Mesothelial cell of epicardium (in vitro differentiated cells): Measurements from ENCODE around the gene STK33. TPM values are rescaled to one million over a fixed set of nuclear protein-coding genes. Genes with fewer than 3 reads are reported as not detected.

Source experiments
- DNase-seq, 2 experiments: peaks; one replicate each; pipeline ENCODE4 v3.0.0; 2021; ENCODE audit warnings: low spot score in 2 of 2; ENCODE audit not compliant: unreplicated experiment in 2 of 2
- H3K27ac Mint-ChIP-seq: 2 replicates; pipeline ENCODE4 v1.8.0; 2021; ENCODE audit warnings: mixed read lengths
- H3K27me3 Mint-ChIP-seq: 2 replicates; pipeline ENCODE4 v1.8.0; 2021; ENCODE audit warnings: low read depth, mixed read lengths
- H3K36me3 Mint-ChIP-seq: 2 replicates; pipeline ENCODE4 v1.8.0; 2021; ENCODE audit warnings: mixed read lengths
- H3K4me1 Mint-ChIP-seq: 2 replicates; pipeline ENCODE4 v1.8.0; 2021; ENCODE audit warnings: mixed read lengths
- H3K4me3 Mint-ChIP-seq: 2 replicates; pipeline ENCODE4 v1.8.0; 2021; ENCODE audit warnings: mild to moderate bottlenecking, moderate library complexity, mixed read lengths
- H3K9me3 Mint-ChIP-seq: 2 replicates; pipeline ENCODE4 v1.8.0; 2021; ENCODE audit warnings: mixed read lengths
- total RNA-seq: library from RNA; stranded (reverse); gene quantifications from 3 replicates; pipeline ENCODE4 v1.2.1, GENCODE V29; 2021
- TF ChIP-seq, protein P1 (sequence below): fragments of 200-600 bp; sonication (generic); IDR thresholded peaks from one replicate; pipeline ENCODE4 v1.5.0; 2021; ENCODE audit warnings: antibody characterized with exemption; ENCODE audit not compliant: unreplicated experiment

STK33 gene
- total RNA-seq, 1 donor from 2014 or later: 12.2 TPM

DNA sequence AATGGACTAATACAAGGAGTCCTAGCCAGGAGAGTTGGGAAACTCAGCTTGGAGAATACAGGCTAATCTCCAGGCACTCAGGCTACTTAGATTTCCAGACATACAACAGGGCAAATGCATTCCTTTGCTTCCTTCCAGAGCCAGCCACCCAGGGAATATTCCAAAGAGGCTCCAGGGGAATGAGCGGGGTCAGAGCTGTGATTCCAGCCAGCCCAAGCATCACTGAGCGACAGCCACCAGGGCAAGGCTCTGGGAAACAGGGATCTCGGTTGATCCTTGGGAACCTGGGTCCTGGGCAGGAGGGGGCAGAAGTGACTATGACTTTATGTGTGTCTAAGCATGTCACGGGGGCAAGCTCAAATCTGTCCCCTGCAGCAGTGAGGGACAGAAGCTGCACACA lies 218.1 kb downstream of the STK33 start:
- Mint-ChIP-seq H3K4me1 (no peaks in the 10 kb centered on the region), H3K9me3 (peaks cover 10% of the 10 kb centered on the region), H3K4me3 (no peak overlapping the region), H3K27me3 (peaks cover 4% of the 10 kb centered on the region), H3K36me3 (no peaks in the 10 kb centered on the region), H3K27ac (no peak overlapping the region)
- DNase-seq: no peak
- TF ChIP-seq, protein P1, sequence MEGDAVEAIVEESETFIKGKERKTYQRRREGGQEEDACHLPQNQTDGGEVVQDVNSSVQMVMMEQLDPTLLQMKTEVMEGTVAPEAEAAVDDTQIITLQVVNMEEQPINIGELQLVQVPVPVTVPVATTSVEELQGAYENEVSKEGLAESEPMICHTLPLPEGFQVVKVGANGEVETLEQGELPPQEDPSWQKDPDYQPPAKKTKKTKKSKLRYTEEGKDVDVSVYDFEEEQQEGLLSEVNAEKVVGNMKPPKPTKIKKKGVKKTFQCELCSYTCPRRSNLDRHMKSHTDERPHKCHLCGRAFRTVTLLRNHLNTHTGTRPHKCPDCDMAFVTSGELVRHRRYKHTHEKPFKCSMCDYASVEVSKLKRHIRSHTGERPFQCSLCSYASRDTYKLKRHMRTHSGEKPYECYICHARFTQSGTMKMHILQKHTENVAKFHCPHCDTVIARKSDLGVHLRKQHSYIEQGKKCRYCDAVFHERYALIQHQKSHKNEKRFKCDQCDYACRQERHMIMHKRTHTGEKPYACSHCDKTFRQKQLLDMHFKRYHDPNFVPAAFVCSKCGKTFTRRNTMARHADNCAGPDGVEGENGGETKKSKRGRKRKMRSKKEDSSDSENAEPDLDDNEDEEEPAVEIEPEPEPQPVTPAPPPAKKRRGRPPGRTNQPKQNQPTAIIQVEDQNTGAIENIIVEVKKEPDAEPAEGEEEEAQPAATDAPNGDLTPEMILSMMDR: no peak

- DNase-seq: no peak
- H3K36me3 Mint-ChIP-seq: no peaks in the 10 kb centered on the region
- peaks cover 4% of the 10 kb centered on the region for H3K27me3 Mint-ChIP-seq
- no peak overlapping the region for H3K4me3 Mint-ChIP-seq
- no peak overlapping the region for H3K27ac Mint-ChIP-seq
- H3K4me1 Mint-ChIP-seq: no peaks in the 10 kb centered on the region
- TF ChIP-seq, protein P1: no peak
- peaks cover 10% of the 10 kb centered on the region for H3K9me3 Mint-ChIP-seq
Measured at GRCh38 chr11:8375460-8375859, 218.6 kb downstream of the STK33 start.

DNA sequence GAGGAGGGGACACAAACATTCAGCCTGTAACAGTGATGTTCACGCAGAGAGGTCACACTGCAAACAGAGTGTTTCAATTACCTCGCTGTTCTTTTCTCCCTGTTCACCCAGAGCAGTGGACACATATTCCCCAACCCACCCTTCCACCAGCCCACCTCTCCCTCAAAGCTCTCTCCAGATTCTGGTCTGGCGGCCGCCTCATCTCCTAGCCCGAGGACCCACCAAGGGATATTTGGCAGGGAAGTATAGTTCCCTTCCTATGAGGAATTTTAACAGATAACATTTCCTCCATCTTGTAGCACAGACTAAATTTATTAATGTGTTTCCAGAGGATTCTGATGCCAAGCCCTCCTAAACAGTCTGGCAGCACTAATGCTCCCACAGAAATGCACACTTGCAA lies 219.3 kb downstream of the STK33 start:
- TF ChIP-seq, protein P1: no peak
- H3K27me3 Mint-ChIP-seq: peaks cover 4% of the 10 kb centered on the region
- H3K36me3 Mint-ChIP-seq: no peaks in the 10 kb centered on the region
- H3K4me3 Mint-ChIP-seq: no peak overlapping the region
- DNase-seq: no peak
- no peak overlapping the region for H3K27ac Mint-ChIP-seq
- H3K9me3 Mint-ChIP-seq: peaks cover 10% of the 10 kb centered on the region
- no peaks in the 10 kb centered on the region for H3K4me1 Mint-ChIP-seq

DNA sequence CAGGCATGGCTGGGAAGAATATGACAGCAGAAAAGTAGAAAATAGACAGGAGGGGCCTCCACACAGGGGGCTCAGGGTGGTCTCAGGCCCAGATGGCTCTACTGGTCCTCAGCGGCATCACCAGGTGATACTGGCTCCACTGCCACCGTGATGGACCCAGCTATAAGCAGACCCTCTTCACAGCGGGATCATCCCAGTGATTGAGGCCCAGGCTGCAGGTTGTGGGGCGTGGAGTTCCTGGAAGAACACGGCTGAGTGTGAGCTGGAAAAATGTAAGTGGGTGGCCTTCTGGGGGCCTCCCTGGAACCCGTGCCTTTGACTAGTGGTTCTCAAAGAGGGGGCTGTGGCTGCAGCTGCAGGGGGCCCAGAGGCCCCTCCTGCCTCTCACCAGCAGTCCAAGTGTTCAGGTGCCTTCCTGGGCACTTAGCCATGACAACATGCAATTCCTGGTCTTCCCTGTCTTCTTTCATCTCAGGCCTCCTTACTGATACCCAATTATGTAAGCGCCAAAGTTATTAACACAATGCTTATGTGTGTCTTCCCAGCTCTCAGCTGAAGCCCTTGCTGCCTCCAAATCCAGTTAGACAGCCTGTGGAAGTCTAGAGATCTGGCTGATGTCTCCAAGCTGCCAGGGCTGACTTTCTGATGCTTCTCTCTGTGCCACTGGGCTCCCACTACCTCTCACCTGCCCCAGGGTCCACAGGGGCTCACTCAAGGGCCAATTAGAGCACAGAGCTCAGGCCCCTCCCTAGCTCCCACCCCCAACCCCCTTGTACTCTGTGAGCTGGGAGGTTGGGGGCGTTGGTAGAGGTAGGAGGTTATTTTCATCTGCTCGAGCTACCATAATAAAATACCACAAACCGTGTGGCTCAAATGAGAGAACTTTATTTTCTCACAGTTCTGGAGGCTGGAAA lies 220.3 kb downstream of the STK33 start:
- no peak for DNase-seq
- Mint-ChIP-seq H3K27me3 (peaks cover 4% of the 10 kb centered on the region), H3K4me3 (no peak overlapping the region), H3K27ac (no peak overlapping the region), H3K9me3 (peaks cover 5% of the 10 kb centered on the region), H3K4me1 (peaks cover 4% of the 10 kb centered on the region), H3K36me3 (no peaks in the 10 kb centered on the region)
- TF ChIP-seq, protein P1: no peak

DNA sequence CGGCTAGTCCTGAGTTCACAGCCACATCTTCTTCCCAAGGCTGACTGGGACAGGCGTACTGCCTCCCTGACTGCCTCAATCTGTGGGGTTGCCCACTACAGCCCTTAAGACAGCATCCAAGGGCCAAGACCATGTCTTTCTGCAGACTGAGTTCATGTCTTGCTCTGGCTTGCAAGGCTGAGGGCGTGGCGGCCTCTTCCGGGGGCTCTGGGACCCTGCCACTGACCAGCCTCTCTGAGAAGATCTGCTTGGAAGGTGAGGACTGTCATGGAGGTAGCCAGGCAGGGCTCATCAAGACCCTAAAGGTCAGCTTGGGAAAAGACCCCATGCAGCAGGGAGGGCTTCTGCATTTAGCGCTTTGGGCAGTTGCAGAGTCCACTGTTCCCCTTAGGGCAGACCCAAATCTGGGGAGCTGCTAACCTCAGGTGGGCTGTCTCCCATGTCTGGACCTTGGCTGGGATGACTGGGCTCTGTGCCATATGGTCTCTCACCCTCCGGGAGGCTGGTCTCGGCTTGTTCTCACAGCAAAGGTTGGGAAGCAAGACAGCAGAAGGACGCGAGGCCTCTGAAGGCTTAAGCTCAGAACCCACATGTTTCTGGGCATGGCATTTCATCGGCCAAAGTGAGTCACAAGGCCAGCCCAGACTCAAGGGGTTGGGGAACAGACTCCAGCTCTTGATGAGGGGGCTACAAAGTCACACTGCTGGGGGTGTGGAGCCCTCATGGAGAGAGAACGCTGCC lies 221.2 kb downstream of the STK33 start:
- no peak overlapping the region for H3K27ac Mint-ChIP-seq
- no peak overlapping the region for H3K4me3 Mint-ChIP-seq
- H3K36me3 Mint-ChIP-seq: no peaks in the 10 kb centered on the region
- peaks cover 7% of the 10 kb centered on the region for H3K4me1 Mint-ChIP-seq
- no peak for DNase-seq
- TF ChIP-seq, protein P1: no peak
- H3K9me3 Mint-ChIP-seq: peaks cover under 1% of the 10 kb centered on the region
- peaks cover 4% of the 10 kb centered on the region for H3K27me3 Mint-ChIP-seq
